Measurements from ENCODE around the gene GUCA2A. TPM values are rescaled to one million over a fixed set of nuclear protein-coding genes. Genes with fewer than 3 reads are reported as not detected.
A peak's percentile ranks its signal among the peaks of the same experiment; 100 is the strongest.

GUCA2A gene
- total RNA-seq (2012; rRNA removed): not detected in 2 replicates
- not detected in 2 replicates for polyA plus RNA-seq (2012; rRNA removed)
- not detected in 2 replicates for polyA plus RNA-seq (2012; cell fraction: cytosol; rRNA removed)
- polyA plus RNA-seq (2012; cell fraction: nucleus; rRNA removed; ENCODE audit: low replicate concordance): not detected in 2 replicates
- Bru-seq, nascent RNA: not detected
- not detected for BruChase-seq, experiment 1, labeled RNA remaining after a 6-hour chase
- percentile 23 among the genes with signal in this experiment for BruChase-seq, experiment 2, labeled RNA remaining after a 2-hour chase
- long read RNA-seq: 0 reads

GRCh38 chr1:42164551-42165420, at the start of gene GUCA2A:
Gene GUCA2A (minus strand): TSS chr1:42164745. CDS start chr1:42164712, 33 bp downstream.
- dilution Hi-C loops (cut with HindIII; ENCODE audit: low sequenced_read_pairs, unreplicated experiment): no loop called here

More at GRCh38 chr1:42164551-42165420, at the start of gene GUCA2A:
- Histone ChIP-seq H3K18ac (ENCODE audit: low read depth, low read length) (no peak within 1 kb of the TSS), H4K8ac (ENCODE audit: low read depth in 2 of 2, low read length in 2 of 2) (no peak within 1 kb of the TSS), H2BK20ac (ENCODE audit: low read depth, low read length) (no peak within 1 kb of the TSS), H3K27ac (ENCODE audit: insufficient read depth, low read length) (no peak within 1 kb of the TSS), H2AK9ac (replicated peaks; ENCODE audit: low read depth, low read length, poor library complexity) (no peak within 1 kb of the TSS), H4K20me1 (ENCODE audit: insufficient read depth, low read length) (no peaks in the 10 kb centered on the region), H4K5ac (ENCODE audit: low read depth, low read length) (no peak within 1 kb of the TSS), H3K14ac (replicated peaks; ENCODE audit: low read depth, low read length) (no peak within 1 kb of the TSS), H2BK5ac (ENCODE audit: low read depth, low read length, poor library complexity, severe bottlenecking) (no peak within 1 kb of the TSS), H3K4me1 (ENCODE audit: control insufficient read depth, insufficient read depth, low read length) (peaks cover 3% of the 10 kb centered on the region; the same call in 1 of the 2 replicates), H3K4me3 (ENCODE audit: insufficient read depth, low read depth, low read length) (no peak within 1 kb of the TSS), H2BK120ac (ENCODE audit: low read depth, low read length) (no peak within 1 kb of the TSS), H4K91ac (ENCODE audit: insufficient read depth, low read depth, low read length) (no peak within 1 kb of the TSS), H3K56ac (ENCODE audit: extremely low read depth, insufficient read depth, low read length) (no peak within 1 kb of the TSS), H3K79me1 (ENCODE audit: low read depth in 1 of 2, low read length in 2 of 2) (no peaks in the 10 kb centered on the region), H2AFZ (replicated peaks; ENCODE audit: low read length, poor library complexity) (peak within 1 kb of the TSS; percentile 21), H3K9ac (ENCODE audit: low read depth, low read length) (no peak within 1 kb of the TSS), H3K36me3 (ENCODE audit: control insufficient read depth, insufficient read depth, low read length) (no peaks in the 10 kb centered on the region), H3K4ac (ENCODE audit: low read depth, low read length) (no peak within 1 kb of the TSS), H3K4me2 (ENCODE audit: low read depth, low read length) (no peak within 1 kb of the TSS), H3K9me3 (ENCODE audit: control insufficient read depth, insufficient read depth, low read length) (peaks cover 5% of the 10 kb centered on the region), H3K9me1 (ENCODE audit: insufficient read depth, low read length) (peaks cover 3% of the 10 kb centered on the region; the same call in 1 of the 2 replicates), H3K27me3 (ENCODE audit: control insufficient read depth, insufficient read depth, low read length) (peaks cover 3% of the 10 kb centered on the region; the same call in 1 of the 2 replicates), H3K23ac (ENCODE audit: low read depth, low read length) (no peak within 1 kb of the TSS), H2AK5ac (ENCODE audit: low read depth, low read length) (no peak within 1 kb of the TSS), H2BK15ac (ENCODE audit: low read depth, low read length) (no peak within 1 kb of the TSS)
- no TSS peak for BruUV-seq (replicated peaks)
- DNase-seq: no peak
- in situ Hi-C loops (cut with MboI; ENCODE audit: low sequenced_read_pairs): no loop called here
- ChIA-PET CTCF (no interaction called here), POLR2A (ENCODE audit: unreplicated experiment) (no interaction called here)
- intact Hi-C loops (cut with micrococcal nuclease): no loop called here
- WGBS, 2 experiments (ENCODE audit: extremely low coverage in 2 of 2, insufficient read length in 1 of 2): 74% methylated on average over 3 of the region's 24 CpGs; no CpG with 5 or more reads in 1 of the 2 experiments
- no peak for ATAC-seq (ENCODE audit: low read depth)
- TF ChIP-seq MAFK (IDR thresholded peaks at IDR 0.05; ENCODE audit: low read depth, low read length): no peak
- TF ChIP-seq MAZ (IDR thresholded peaks at IDR 0.05; ENCODE audit: borderline replicate concordance, low read depth, low read length): no peak
- TF ChIP-seq RCOR1 (IDR thresholded peaks at IDR 0.05; ENCODE audit: insufficient replicate concordance, low read length): no peak
- no peak for TF ChIP-seq MXI1 (IDR thresholded peaks at IDR 0.05; ENCODE audit: borderline replicate concordance, low read depth, low read length)
- TF ChIP-seq BHLHE40 (IDR thresholded peaks at IDR 0.05; ENCODE audit: low read depth, low read length): no peak
- no peak for TF ChIP-seq FOS (IDR thresholded peaks at IDR 0.05; ENCODE audit: low read depth, low read length)
- no peak for TF ChIP-seq CHD1 (IDR thresholded peaks at IDR 0.05; ENCODE audit: low read depth, low read length)
- TF ChIP-seq RFX5 (IDR thresholded peaks at IDR 0.05; ENCODE audit: low read depth, low read length): no peak
- no peak for TF ChIP-seq SMC3 (IDR thresholded peaks at IDR 0.05; ENCODE audit: low read depth, low read length)
- no peak for TF ChIP-seq POLR2A (IDR thresholded peaks at IDR 0.05; ENCODE audit: low read depth, low read length)
- TF ChIP-seq CTCF (conservative IDR thresholded peaks at IDR 0.05; ENCODE audit: low read depth, low read length): no peak
- no peak for TF ChIP-seq ELK1 (IDR thresholded peaks at IDR 0.05; ENCODE audit: borderline replicate concordance, low read depth, low read length)
- TF ChIP-seq CEBPB (IDR thresholded peaks at IDR 0.05; ENCODE audit: low read depth, low read length): no peak
- TF ChIP-seq NFE2L2 (IDR thresholded peaks at IDR 0.05; ENCODE audit: low read depth, low read length): no peak

Data from IMR-90 (cell line).